Activated naive CD8-positive, alpha-beta T cell treated with anti-CD3 and anti-CD28 coated beads for 36 hours (primary cell): ENCODE results near the gene SAP25. TPM values are rescaled to one million over a fixed set of nuclear protein-coding genes. Genes with fewer than 3 reads are reported as not detected.

ENCODE experiments used
- DNase-seq: peaks from one replicate; pipeline ENCODE4 v3.0.0; 2021
- H3K27ac Mint-ChIP-seq: one replicate; pipeline ENCODE4 v1.8.0; 2022; ENCODE audit warnings: mild to moderate bottlenecking, moderate library complexity, mixed read lengths
- H3K27me3 Mint-ChIP-seq: one replicate; pipeline ENCODE4 v1.8.0; 2022; ENCODE audit warnings: mild to moderate bottlenecking, mixed read lengths
- H3K36me3 Mint-ChIP-seq: one replicate; pipeline ENCODE4 v1.8.0; 2021; ENCODE audit warnings: mild to moderate bottlenecking, mixed read lengths
- H3K4me1 Mint-ChIP-seq: one replicate; pipeline ENCODE4 v1.8.0; 2021; ENCODE audit warnings: mixed read lengths
- H3K4me3 Mint-ChIP-seq: one replicate; pipeline ENCODE4 v1.8.0; 2022; ENCODE audit warnings: mild to moderate bottlenecking, moderate library complexity, mixed read lengths
- H3K9me3 Mint-ChIP-seq: one replicate; pipeline ENCODE4 v1.8.0; 2022; ENCODE audit warnings: mixed read lengths
- total RNA-seq, 2 experiments: library from RNA; stranded (reverse); gene quantifications; one replicate each; pipeline ENCODE4 v1.2.3, GENCODE V29; 2021

Gene SAP25
- total RNA-seq, 2 experiments from 2014 or later, result 4.4 to 6.0 TPM

DNA sequence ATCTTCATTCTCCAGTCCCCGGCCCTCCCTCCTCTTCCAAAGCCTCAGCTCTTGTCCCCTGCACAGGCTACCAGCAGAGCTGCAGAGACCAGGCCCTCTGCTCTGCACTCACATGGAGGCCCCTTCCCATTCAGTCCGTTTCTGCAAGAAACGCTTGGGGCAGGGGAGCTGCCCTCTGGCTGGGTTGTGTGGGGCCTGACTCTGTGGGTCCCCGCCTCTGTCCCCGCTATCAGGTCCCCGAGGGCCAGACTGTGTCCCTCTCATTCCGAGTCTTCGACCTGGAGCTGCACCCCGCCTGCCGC lies 30.0 kb upstream of the SAP25 start:
- Mint-ChIP-seq H3K36me3 (no peaks in the 10 kb centered on the region), H3K9me3 (no peaks in the 10 kb centered on the region), H3K27me3 (no peaks in the 10 kb centered on the region), H3K4me1 (peaks cover 13% of the 10 kb centered on the region), H3K27ac (peak overlapping the region; percentile 74), H3K4me3 (peak overlapping the region; percentile 79)
- DNase-seq, result no peak

- no peaks in the 10 kb centered on the region for H3K36me3 Mint-ChIP-seq
- no peak for DNase-seq
- no peaks in the 10 kb centered on the region for H3K9me3 Mint-ChIP-seq
- H3K4me1 Mint-ChIP-seq, result peaks cover 13% of the 10 kb centered on the region
- H3K27ac Mint-ChIP-seq, result no peak overlapping the region
- H3K27me3 Mint-ChIP-seq, result no peaks in the 10 kb centered on the region
- H3K4me3 Mint-ChIP-seq, result peak overlapping the region; percentile 79
Measured at GRCh38 chr7:100602889-100603725, 29.4 kb upstream of the SAP25 start.

DNA sequence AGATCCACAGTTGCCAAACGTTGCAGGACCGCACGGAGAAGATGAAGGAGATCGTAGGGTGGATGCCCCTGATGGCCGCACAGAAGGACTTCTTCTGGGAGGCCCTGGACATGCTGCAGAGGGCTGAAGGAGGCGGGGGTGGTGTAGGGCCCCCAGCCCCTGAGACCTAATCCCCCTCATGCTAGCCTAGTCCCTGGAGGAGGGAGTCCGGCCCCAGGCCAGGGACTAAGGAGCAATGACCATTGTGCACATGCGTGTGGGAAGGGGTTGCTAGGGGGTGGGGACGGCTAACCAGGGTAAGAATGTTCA lies 27.0 kb upstream of the SAP25 start:
- Mint-ChIP-seq H3K4me1 (peaks cover 12% of the 10 kb centered on the region), H3K9me3 (no peaks in the 10 kb centered on the region), H3K27ac (no peak overlapping the region), H3K36me3 (no peaks in the 10 kb centered on the region), H3K27me3 (no peaks in the 10 kb centered on the region), H3K4me3 (no peak overlapping the region)
- DNase-seq, result no peak

GRCh38 chr7:100599911-100600729 lies 26.4 kb upstream of the SAP25 start:
- H3K36me3 Mint-ChIP-seq, result no peaks in the 10 kb centered on the region
- no peak overlapping the region for H3K4me3 Mint-ChIP-seq
- H3K27me3 Mint-ChIP-seq, result no peaks in the 10 kb centered on the region
- no peaks in the 10 kb centered on the region for H3K9me3 Mint-ChIP-seq
- no peak overlapping the region for H3K27ac Mint-ChIP-seq
- H3K4me1 Mint-ChIP-seq, result peaks cover 8% of the 10 kb centered on the region
- DNase-seq, result no peak

DNA sequence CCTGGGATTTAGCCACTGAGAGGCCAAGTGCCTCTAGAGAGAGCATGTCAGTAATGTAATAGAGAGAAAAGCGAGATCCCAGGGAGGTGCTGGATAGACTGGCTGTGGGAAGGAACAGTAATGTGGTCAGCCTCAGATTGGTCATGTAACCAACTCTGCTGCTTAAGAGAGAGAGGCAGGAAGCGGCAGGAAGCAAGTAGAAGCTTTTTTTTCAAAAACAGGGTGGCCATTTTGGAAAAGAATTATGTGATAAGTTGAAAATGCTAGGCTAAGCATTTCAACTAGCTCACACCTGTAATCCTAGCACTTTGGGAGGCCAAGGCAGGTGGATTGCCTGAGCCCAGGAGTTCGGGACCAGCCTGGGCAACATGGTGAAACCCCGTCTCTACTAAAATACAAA lies 24.7 kb upstream of the SAP25 start:
- Mint-ChIP-seq H3K9me3 (no peaks in the 10 kb centered on the region), H3K27ac (no peak overlapping the region), H3K27me3 (no peaks in the 10 kb centered on the region), H3K4me1 (peaks cover 3% of the 10 kb centered on the region), H3K4me3 (no peak overlapping the region), H3K36me3 (no peaks in the 10 kb centered on the region)
- DNase-seq, result no peak

- Mint-ChIP-seq H3K27ac (no peak overlapping the region), H3K4me3 (no peak overlapping the region), H3K36me3 (no peaks in the 10 kb centered on the region), H3K9me3 (no peaks in the 10 kb centered on the region), H3K27me3 (peaks cover 4% of the 10 kb centered on the region), H3K4me1 (peaks cover 3% of the 10 kb centered on the region)
- DNase-seq, result no peak
Measured at GRCh38 chr7:100595188-100595587, 21.5 kb upstream of the SAP25 start.

- H3K27ac Mint-ChIP-seq, result no peak overlapping the region
- H3K36me3 Mint-ChIP-seq, result no peaks in the 10 kb centered on the region
- H3K4me1 Mint-ChIP-seq, result no peaks in the 10 kb centered on the region
- H3K4me3 Mint-ChIP-seq, result no peak overlapping the region
- DNase-seq, result no peak
- H3K9me3 Mint-ChIP-seq, result no peaks in the 10 kb centered on the region
- peaks cover 5% of the 10 kb centered on the region for H3K27me3 Mint-ChIP-seq
Measured at GRCh38 chr7:100591596-100591995, 17.9 kb upstream of the SAP25 start.

DNA sequence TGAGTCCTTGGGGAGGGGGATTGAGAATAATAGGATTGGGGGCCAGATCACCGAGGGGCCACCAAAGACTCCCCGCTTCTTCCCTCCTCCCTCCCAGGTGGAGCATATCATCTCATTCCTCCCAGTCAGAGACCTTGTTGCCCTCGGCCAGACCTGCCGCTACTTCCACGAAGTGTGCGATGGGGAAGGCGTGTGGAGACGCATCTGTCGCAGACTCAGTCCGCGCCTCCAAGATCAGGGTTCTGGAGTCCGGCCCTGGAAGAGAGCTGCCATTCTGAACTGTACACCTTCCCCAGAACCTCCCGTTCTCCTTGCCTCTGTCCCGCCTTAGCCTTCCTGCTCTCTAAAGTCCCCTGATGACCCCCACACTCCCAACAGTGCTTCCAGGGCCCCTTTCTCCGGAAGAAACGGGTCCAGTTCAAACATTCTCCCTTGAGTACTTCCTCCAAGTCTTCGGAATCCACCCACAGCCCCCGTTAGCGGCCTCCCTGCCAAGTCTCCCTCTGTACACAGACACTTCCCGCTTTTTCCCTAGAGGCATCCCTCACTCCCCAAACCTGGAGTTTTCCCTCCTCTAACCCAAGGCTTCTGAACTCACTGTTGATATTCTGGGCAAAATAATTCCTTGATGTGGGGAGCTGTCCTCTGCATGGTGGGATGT lies 16.5 kb upstream of the SAP25 start:
- no peaks in the 10 kb centered on the region for H3K9me3 Mint-ChIP-seq
- H3K27ac Mint-ChIP-seq, result no peak overlapping the region
- no peaks in the 10 kb centered on the region for H3K4me1 Mint-ChIP-seq
- H3K36me3 Mint-ChIP-seq, result no peaks in the 10 kb centered on the region
- peaks cover 8% of the 10 kb centered on the region for H3K27me3 Mint-ChIP-seq
- DNase-seq, result no peak
- H3K4me3 Mint-ChIP-seq, result no peak overlapping the region

- Mint-ChIP-seq H3K4me3 (no peak overlapping the region), H3K27me3 (peaks cover 8% of the 10 kb centered on the region), H3K9me3 (no peaks in the 10 kb centered on the region), H3K27ac (no peak overlapping the region), H3K4me1 (peaks cover 7% of the 10 kb centered on the region), H3K36me3 (no peaks in the 10 kb centered on the region)
- DNase-seq, result no peak
Measured at GRCh38 chr7:100589341-100589947, 15.7 kb upstream of the SAP25 start.

GRCh38 chr7:100588438-100588837 lies 14.7 kb upstream of the SAP25 start:
- H3K27ac Mint-ChIP-seq, result no peak overlapping the region
- H3K9me3 Mint-ChIP-seq, result no peaks in the 10 kb centered on the region
- peak overlapping the region; percentile 30 for H3K4me3 Mint-ChIP-seq
- peaks cover 8% of the 10 kb centered on the region for H3K27me3 Mint-ChIP-seq
- no peaks in the 10 kb centered on the region for H3K36me3 Mint-ChIP-seq
- DNase-seq, result no peak
- H3K4me1 Mint-ChIP-seq, result peaks cover 13% of the 10 kb centered on the region

DNA sequence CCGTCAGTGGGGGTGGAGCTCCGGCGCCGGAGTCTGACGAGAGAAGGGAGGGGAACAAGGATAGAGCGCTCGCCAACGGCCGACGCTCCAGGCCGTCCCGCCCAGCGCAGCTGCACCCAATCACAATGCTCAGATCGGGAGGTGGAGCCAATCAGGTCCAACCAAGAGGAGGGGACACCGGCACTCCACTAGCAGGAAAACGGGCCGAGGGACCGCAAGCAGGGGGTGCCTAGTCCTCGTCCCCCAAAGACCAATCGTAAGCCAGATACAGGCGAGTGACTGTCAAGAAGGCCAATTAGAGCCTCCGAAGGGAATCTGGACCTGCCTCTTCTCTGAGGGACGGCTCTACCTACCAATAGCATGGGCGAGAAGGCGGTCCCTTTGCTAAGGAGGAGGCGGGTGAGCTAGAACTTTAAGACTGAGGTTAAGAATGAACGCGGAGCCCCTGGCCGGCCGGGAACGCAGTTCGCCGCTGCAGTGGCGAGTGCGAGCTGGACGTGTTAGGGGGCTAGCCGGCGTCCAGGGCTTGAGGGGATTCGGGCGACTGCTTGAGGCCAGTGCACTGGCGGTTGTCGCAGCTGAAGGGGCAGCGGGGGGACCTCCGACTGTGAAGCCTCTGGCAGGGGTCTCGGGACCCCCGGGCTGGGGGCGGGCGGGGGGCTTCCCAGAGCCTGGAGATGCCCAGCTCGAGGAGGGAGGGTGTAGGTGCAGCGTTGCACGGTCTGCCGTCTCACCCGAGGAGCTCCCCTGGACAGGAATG lies 12.7 kb upstream of the SAP25 start, which contains the start of gene FBXO24:
TSS of gene FBXO24 (plus strand) at position 63 of the 760 bp plus-strand sequence. CDS start at position 361, 298 bp downstream.
- peak; percentile 100 for DNase-seq
- peaks cover 21% of the 10 kb centered on the region for H3K4me1 Mint-ChIP-seq

DNA sequence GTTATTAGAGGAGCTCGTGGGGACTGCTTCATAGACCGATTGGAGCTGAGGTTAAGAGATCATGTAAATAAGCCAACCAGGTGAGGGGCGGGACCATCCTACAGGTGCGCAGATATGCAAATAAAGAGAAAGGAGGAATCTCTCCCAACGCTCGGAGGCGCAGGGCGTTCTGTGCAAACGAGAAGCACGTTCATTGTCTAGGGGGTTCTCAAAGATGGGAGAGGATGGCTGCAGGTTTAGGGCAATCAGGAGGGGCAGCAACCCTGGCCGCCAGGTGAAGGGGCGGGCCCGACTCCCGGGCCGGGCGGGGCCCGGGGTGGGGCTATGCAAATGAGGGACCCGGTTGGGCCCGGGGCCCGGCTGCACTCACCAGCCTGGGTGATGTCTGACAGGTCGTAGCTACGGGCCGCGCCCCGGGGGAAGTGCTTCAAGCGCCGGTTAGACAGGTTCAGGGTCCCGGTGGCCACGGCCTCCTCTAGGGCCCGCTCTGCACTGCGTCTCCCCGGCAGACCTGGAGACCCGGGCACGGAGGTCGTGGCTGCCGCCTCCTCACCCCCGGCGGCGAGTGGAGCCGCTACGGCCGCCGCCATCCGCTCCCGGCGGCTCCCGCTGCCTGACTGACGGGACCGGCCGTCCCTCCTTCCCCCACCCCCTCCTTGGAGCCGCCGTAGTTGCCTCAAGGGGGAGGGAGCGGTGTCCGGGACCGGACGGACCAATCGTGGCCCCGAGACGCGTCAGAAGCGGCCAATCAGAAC lies 12.0 kb upstream of the SAP25 start, which contains the start of gene LRCH4:
TSS of gene LRCH4 (minus strand) at position 619 of the 755 bp plus-strand sequence. CDS start at position 590, 29 bp downstream.
- Mint-ChIP-seq H3K4me1 (peaks cover 21% of the 10 kb centered on the region), H3K9me3 (no peaks in the 10 kb centered on the region), H3K27ac (peak within 1 kb of the TSS; percentile 76), H3K4me3 (peak within 1 kb of the TSS; percentile 91), H3K36me3 (no peaks in the 10 kb centered on the region), H3K27me3 (peaks cover 8% of the 10 kb centered on the region)
- peak; percentile 65 for DNase-seq

More for the DNA sequence above, 12.7 kb upstream of the SAP25 start, which contains the start of gene FBXO24:
- Mint-ChIP-seq H3K27me3 (peaks cover 8% of the 10 kb centered on the region), H3K36me3 (no peaks in the 10 kb centered on the region), H3K4me3 (peak within 1 kb of the TSS; percentile 91), H3K9me3 (no peaks in the 10 kb centered on the region), H3K27ac (peak within 1 kb of the TSS; percentile 76)

GRCh38 chr7:100584683-100585510 lies 11.2 kb upstream of the SAP25 start:
- Mint-ChIP-seq H3K27ac (peak overlapping the region; percentile 76), H3K4me1 (peaks cover 21% of the 10 kb centered on the region), H3K27me3 (peaks cover 3% of the 10 kb centered on the region), H3K36me3 (no peaks in the 10 kb centered on the region), H3K9me3 (no peaks in the 10 kb centered on the region), H3K4me3 (peak overlapping the region; percentile 91)
- DNase-seq, result no peak
